ENCODE results near the gene INAVA.

DNA sequence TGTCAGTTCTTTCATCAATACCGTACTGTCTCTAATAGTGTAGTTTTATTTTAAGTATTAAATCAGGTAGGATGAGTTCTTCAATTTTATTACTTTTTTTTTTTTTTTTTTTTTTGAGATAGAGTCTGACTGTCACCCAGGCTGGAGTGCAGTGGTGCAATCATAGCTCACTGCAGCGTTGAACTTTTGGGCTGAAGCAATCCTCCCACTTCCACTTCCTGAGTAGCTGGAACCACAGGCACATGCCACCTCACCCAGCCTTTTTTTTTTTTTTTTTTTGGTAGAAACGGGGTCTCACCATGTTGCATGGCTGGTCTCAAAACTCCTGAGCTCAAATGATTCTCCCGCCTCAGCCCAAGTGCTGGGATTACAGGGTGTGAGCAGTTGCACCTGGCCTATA is 44.3 kb downstream of the INAVA start:
- TF ChIP-seq, protein P1, sequence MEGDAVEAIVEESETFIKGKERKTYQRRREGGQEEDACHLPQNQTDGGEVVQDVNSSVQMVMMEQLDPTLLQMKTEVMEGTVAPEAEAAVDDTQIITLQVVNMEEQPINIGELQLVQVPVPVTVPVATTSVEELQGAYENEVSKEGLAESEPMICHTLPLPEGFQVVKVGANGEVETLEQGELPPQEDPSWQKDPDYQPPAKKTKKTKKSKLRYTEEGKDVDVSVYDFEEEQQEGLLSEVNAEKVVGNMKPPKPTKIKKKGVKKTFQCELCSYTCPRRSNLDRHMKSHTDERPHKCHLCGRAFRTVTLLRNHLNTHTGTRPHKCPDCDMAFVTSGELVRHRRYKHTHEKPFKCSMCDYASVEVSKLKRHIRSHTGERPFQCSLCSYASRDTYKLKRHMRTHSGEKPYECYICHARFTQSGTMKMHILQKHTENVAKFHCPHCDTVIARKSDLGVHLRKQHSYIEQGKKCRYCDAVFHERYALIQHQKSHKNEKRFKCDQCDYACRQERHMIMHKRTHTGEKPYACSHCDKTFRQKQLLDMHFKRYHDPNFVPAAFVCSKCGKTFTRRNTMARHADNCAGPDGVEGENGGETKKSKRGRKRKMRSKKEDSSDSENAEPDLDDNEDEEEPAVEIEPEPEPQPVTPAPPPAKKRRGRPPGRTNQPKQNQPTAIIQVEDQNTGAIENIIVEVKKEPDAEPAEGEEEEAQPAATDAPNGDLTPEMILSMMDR (conservative IDR thresholded peaks at IDR 0.05; ENCODE audit: low read length) = no peak
- no peak for TF ChIP-seq EZH2phosphoT487 (IDR thresholded peaks at IDR 0.05; ENCODE audit: borderline replicate concordance)
